H4 (cell line): ENCODE results near the gene ANKRD33B. TPM values are rescaled to one million over a fixed set of nuclear protein-coding genes. Genes with fewer than 3 reads are reported as not detected.
"Not testable (repeated sequence)": the region's sequence is repeated elsewhere in the genome, so short reads cannot be mapped to it uniquely, and the experiment has no call there.

Experiments
- DNase-seq: peaks from one replicate; pipeline ENCODE4 v3.0.0-alpha.2; 2015; ENCODE audit warnings: low spot score
- total RNA-seq: library from RNA; depleted of rRNA; stranded (reverse); fragments of >200 nt; shearing (Covaris generic); gene quantifications from 2 replicates; pipeline ENCODE4 v1.2.3, GENCODE V29; 2014; rRNA removed

The ANKRD33B gene
- 1.1 and 1.3 TPM in 2 replicates for total RNA-seq

DNA sequence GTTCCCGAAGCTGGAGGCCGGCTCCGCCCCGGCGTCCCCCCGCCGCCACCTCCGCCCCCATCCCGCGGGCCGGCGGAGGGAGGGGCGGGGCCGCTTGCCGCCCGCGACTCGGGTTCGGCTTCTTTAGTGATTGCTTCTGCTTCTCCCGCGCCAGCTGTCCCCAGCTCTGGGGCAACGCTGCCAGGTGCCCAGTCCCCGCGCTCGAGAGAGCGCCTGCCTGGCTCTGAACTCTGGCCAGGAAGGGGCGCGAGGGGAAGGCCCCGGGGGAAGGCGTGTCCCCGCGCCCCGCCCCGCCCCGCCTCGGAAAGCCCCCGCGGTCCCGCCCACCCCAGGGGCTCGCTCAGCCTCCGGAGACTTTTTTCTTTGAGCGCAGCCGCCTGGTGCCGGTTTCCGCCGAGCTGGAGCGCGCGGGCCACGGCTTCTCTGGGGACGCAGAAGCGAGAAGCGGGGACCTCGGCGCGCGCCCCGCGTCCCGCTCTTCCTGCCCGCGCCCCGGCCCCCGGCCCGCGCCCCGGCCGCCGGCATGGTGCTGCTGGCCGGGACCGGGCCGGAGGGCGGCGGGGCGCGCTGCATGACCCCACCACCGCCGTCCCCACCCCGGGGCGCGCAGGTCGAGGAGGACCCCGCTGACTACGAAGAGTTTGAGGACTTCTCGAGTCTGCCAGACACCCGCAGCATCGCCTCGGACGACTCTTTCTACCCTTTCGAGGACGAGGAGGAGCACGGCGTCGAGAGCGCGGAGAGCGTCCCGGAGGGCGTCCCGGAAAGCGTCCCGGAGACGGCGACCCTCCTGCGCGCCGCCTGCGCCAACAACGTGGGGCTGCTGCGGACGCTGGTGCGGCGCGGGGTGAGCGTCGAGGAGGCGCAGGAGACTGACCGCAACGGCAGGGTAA lies at the start of gene ANKRD33B:
Gene ANKRD33B (plus strand): TSS at position 126 of the 893 bp plus-strand sequence. CDS start 398 bp downstream, at position 524.
- DNase-seq = peak; percentile 66

DNA sequence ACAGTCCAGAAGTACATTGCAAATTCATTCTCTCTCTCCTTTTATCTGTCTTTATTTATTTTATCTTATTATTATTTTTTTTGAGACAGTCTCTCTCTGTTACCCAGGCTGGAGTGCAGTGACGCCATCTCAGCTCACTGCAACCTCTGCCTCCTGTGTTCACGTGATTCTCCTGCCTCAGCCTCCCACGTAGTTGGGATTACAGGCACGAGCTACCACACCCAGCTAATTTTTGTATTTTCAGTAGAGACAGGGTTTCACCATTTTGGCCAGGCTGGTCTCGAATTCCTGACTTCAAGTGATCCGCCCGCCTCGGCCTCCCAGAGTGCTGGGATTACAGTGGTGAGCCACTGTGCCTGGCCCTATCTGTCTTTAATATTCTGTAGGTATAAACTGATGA lies 49.3 kb upstream of the ANKRD33B start:
- DNase-seq = not testable (repeated sequence)

DNA sequence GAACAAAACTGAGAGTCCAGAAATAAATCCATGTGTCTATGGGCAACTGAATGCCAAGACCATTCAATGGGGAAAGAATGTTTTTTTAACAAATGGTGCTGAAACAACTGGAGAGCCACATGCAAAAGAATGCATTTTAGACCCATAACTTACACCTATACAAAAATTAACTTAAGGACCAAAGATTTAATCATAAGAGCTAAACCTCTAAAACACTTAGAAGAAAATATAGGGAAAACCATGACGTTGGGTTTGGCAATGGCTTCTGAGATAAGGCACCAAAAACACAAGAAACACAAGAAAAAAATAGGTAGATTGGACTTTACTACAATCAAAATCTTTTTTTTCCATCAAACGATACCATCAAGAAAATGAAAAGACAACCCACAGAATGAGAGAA lies 48.4 kb upstream of the ANKRD33B start:
- no peak for DNase-seq

DNA sequence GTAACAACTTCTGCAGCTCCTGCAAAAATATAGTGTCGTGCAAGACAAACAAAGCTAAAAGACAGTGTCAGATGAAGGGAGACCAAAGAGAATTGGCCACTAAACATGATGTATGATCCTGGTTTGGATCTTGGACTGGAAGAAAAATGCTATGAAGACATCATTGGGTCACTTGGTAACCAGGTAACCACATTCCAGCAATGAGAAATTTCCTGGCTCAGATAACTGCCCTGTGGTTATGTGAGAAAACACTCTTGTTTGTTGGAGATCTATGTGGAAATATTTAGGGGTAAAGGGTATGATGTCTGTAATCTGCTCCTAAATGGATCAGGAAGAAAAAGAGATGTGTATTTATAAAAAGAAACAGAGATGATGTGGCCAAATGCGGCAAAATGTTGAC lies 45.5 kb upstream of the ANKRD33B start:
- peak; percentile 71 for DNase-seq

DNA sequence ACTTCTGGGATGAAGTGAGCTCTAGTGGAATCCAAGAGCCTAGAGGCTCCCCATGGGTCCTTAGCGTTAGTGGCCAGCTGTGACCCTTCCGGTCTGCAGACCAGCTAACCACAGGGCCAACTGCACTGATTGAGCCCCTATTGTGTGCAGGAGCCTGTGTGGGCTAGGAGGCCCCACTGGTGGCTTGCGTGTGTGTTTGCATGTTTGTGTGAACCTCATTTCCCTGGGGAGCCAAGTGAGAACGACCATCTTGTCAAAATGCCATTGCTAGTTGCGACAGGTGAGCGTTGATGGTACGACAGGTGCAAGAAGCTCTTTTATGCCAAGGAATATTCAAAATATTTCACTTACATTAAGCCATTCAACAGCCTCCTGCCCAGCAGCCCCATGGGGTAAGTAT lies 44.1 kb upstream of the ANKRD33B start:
- DNase-seq = no peak

DNA sequence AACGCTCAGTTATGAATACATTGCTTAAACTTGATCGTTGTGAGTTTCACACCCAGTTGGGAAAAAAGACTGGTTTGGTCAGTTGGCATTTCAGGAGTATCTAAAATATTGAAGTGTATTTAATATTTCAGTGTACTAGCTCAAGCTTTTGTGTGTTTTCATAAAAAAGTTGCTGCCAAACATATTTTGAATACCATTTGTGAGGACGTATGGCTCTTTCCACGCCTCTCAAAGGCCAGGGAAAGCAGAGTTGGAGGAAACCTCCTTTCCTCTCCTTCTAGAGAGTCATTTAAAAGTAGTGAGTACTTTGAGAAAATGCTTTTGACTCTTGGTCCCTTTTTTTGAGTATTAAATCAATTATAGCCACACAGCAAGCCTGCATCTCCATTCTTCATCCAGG lies 43.2 kb upstream of the ANKRD33B start:
- DNase-seq = no peak

DNA sequence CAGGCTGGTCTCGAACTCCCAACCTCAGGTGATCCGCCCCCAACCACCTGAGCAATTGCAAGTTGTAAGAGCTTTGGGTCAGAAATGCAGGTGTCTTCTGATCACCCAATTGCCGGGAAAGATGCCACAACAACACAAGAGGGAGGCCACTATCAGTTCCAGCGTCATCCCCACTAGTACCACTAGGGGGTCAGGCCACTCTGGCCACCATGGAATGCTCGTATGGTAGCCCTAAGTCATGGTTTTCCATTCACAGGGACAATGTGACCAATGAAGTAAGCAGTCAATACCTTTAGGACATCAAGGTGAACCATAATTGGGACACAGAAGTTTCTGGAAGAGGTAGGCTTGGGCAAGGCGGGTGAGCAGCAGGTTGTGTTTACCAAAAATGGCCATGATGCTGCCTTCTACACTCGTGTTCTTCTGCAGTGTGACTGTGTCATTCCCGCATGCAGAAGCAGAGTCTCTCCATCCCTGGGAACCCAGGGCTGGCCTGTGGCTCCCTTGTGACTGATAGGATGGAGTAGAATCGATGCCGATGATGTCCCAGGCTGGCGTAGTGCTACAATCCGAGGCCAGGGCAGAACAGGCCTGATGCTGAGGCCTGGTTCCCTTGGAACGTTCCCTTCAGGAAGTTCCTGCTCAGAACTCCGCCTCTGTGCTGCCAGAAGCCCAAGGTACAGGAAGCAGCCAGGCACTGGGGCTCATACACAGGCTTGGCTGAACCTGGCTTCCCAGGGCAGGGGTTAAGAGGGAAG lies 42.2 kb upstream of the ANKRD33B start:
- no peak for DNase-seq

DNA sequence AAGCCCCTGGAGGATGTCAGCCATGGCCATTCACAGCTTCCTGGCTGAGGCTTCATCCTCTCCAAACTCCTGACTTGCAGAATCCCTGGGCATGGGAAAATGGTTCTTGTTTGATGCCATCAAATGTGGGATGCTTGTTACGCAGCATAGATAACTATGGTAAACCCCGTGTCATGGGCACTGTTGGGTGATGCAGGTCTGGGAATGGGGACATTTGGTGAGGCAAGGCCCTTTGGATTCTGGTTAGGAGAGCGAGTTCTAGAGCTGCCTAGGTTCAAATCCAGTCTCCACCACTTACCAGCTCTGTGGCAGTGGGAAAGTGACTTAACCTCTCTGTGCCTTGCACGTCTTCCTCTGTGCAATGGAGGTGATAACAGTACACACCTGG lies 41.7 kb upstream of the ANKRD33B start:
- no peak for DNase-seq

DNA sequence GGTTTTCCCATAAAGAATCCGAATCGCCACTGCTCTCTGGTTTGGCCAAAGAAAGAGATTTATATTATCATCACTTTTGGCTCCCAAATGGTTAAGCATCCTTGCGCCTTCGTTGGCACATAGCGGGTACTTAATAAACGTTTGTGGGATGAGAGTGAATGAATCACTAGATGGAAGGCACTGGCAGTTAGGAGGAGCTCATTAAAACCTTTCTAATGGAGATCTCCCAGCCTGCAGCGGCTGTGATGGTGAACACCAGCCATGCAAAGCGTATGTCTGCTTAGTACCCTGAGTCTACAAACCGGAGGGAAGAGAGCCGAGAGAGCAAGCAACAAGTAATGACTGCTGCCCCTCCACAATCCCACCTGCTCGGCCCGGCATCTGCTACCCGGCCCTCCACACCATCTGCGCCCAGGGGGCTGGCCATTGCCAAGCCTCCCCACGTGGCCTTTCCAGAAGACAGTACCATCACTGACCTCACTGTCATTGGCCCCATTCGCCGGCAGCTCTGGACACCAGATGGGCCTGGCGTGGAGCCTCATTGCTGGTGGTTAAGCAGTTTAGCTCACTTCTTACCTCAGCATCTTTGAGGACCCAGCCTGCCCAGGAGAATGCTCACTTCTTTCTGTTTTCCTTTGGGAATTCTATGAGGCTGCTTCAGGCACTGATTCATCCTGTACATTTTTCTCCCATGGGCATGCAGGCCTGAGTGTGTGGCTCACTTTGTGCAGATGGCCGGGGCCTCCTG lies 39.3 kb upstream of the ANKRD33B start:
- DNase-seq = peak; percentile 89

DNA sequence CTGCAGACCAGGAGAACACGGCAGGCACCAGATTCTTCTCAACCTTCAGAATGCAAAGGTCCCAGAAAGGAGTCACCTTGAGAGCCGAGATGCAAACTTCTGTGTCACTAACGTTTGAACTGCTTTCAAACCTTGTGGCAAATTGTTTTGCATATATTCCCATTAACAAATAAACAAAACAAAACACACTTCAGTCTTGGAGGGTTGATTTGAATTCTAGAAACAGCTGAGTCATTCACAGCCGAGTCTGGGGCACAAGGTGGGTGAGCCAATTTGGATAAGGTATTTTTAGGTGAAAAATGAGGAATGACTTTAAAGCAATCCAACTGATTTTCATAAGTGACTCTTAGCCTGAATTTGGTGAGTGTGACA lies 38.8 kb upstream of the ANKRD33B start:
- no peak for DNase-seq

DNA sequence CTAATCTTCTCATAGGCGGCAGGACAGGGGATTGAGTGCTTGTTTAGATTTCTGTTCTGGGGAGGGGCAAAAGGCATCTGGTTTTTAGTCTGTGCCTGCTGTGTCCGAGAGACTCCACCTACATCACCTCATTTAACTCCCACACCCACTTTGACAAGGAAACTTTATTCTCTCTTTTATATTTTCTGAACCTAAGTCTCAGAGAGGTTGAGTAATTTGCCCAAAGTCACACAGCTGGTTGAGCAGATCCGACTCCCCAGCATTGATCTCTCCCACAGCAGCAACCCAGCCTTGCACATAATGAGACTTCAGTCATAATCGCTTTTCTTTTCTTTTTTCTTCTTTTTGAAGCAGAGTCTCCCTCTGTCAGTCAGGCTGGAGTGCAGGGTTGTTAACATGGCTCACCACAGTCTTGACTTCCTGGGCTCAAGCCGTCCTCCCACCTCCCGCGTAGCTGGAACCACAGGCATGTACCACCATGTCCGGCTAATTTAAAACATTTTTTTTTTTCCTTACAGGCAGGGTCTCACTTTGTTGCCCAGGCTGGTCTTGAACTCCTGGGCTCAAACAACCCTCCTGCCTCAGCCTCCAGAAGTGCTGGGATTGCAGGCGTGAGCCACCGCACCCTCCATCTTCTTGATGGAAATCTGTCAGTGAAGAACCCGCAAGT lies 36.5 kb upstream of the ANKRD33B start:
- DNase-seq = peak; percentile 77

DNA sequence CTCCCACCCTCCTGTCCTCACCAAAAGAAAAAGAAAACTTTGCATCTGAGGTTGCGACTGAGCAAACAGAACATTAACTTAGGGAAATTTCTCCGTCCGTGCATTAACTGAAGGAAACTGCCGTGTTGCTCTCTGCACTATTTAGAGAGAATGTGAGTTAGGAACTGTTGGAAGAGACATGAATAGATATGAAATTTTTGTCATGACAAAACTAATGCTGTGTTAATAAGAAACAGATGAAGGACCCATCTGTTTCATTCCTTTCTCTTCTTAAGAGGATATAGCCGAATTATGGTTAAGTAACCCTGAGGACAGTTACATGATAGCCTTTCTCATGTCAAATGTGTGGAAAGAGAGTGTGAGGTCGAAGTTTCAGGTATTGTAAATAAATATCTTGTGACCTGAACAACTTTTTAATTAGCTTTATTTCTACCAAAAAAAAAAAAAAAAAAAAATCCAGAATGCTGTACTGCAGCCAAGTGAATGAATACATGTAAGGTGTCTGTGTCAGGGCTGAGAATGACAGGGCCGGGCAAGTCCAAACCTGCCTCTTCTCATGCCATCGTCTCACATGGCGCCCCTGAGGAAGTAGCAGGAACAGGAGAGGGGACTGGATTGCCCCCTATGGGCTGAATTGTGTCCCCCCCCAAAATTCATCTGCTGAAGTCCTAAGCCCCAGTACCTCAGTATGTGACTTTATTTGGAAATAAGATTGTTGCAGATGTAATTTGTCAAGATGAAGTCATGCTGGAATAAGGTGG lies 35.6 kb upstream of the ANKRD33B start:
- DNase-seq = no peak

DNA sequence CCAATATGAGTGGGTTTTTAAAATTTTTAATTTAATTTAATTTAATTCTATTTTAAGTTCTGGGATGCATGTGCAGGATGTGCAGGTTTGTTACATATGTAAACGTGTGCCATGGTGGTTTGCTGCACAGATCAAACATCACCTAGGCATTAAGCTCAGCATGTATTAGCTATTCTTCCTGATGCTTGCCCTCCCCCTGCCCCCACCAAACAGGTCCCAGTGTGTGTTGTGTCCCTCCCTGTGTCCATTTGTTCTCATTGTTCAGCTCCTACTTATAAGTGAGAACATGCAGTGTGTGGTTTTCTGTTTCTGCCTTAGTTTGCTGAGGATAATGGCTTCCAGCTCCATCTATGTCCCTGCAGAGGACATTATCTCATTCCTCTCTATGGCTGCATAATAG lies 35.0 kb upstream of the ANKRD33B start:
- no peak for DNase-seq

DNA sequence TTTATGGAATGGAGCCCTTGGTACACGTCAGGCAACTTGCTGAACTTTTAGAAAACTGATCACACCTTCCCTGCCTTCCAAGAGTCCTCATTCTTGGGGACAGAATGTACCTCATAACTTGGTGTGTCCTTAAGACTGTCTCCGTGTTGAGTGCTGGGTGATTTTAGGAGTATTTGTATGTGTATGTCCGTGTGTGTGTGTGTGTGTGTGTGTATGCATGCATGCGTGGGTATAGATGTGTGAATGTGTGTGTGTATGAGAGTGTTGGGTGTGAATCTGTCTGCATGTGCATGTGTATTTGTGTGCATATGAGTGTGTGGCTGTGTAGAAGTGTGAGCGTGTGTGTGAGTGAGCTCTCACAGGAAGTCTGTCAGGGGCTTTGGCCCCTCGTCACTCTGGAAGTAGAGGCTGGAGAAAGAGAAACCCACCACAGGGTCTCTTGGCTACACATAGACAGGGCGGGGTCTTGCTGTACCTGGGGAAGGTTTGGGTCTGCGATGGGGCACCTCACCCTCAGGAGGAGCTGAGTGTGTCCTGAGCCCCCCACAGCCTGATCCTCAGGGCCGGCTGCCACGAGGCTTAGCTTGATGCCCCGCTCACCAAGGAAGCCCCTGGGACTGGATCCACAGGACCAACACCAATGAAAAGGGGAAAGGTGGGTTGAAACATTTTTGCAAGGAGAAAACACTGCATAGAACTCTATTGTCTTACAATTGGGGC lies 33.1 kb upstream of the ANKRD33B start:
- no peak for DNase-seq

DNA sequence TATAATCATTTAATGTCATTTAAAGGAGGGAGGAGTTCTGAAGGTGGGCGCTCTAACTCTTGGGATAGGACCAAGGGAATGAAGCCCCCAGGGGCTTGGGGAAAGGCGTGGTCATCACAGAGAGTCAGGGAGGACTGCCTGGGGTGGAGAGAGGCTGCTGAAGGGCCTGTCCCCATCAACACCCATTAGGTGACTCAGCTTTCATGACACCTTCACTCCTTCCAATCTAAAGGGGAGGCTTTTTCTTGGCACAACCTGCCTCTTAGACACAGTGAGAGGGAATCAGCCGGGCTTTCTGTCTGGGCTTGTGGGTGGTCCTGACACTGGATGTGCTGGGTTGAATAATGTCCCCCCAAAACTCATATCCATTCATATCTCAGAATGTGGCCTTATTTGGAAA lies 31.4 kb upstream of the ANKRD33B start:
- DNase-seq = no peak

DNA sequence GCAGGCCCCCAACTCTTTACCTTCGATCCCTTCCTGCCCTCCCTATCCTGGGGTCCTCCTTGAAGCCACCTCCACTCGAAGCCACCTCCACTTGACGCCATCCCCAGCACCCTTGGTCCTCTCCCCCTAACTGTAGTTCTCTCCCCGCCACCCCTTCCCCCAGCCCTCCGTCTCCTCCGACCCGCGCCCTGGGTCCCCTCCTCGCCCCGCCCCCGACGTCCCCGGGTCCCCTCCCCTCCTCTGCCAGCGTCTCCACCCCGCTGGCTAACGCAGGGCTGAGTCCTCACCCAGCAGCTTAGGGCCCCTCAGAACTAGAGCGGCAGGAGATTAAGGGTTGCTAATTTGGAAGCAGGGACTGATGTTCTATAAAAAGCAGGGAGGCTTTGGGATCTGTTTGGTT lies 30.6 kb upstream of the ANKRD33B start:
- DNase-seq = no peak

DNA sequence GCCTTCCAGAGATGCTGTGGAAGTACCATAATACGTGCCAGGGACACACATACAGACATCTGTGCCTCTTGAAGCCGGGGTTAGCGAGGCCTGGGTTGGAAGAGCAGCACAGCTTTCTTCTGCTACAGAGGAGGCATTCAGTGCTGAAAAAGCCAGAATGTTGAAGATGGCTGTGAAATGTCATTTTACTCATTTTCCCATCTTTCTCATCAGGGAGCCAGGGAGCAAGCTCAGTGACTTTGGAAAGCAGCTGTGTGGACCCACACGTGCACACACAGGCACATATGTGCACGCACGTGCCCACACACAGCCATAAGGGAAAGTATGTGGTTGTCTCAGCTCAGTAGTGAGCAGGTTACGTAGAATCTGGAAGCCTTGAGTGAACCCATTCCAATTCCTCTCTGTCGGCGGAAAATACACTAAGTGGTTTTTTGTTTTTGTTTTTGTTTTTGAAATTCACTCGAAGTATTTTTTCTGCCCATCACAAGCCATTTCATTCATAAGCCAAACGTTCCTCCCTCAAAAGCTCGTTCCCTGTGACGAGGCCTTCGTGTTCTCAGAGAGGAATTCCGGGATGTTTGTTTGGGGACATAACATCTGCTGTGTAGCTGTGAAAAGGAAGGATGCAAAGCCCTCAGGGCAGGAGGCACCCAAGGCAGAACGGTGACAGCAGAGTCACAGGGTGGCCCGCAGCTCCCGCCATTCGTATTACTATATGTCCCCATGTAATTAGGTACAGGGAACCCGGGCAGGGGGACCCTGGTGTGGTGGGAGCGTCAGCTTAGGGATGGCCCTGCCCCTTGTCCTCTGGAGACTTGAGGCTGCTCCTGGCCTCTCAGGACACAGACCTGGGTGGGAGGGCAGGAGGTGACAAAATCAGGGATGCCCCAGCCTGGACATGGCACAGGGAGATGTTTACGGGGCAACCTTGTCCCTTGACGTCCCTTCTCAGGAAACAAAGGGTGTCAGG lies 29.0 kb upstream of the ANKRD33B start:
- no peak for DNase-seq

DNA sequence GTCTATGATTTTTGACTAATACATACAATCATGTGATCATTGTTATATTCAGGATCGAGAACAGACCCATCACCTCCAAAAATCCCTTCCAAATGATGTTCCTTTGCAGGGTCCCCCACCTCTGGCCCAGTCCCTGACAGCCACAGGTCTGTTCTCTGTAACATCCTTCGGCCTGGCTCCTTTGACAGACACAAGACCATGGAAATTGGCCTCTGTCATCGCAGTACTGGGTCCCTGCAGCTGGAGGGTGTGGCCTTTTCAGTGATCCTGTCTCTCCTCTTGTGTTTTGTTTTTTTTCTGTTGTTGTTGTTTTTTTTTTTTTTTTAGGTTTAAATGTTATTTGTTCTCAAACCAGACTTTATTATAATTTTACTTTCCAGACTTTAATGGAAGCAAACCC lies 27.4 kb upstream of the ANKRD33B start:
- DNase-seq = no peak

DNA sequence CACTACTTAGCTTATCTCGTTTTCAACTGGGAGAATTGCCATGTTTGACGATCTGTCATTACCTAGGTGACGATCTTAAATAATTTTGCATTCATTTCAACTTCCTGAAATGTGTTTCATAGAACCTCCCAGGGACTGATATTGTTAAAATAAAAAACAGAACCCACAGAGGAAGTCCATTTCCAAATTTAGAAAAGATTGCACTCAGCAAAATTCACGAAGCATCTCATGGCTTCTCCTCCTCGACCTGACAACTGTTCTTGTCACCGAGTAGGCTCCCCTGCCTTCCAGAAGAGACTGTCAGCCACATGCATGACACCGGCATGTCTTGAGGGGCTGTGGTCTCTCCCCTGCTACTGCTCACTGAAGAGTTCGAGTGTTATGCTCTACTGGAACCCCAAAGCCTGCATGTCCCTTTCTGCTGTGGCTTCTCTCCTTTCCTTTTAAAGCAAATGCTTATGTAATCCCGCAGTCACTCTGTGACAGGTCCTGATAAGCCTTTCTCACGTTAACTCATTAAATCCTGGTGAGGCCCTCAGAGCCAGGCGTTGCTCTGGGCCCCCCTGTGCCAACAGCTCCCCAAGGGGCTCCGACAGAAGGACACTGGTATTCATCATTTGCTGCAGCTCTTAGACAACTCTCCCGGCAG lies 26.8 kb upstream of the ANKRD33B start:
- no peak for DNase-seq
